Mesothelial cell of epicardium (in vitro differentiated cells): ENCODE data around the gene OGDHL. TPM values are rescaled to one million over a fixed set of nuclear protein-coding genes. Genes with fewer than 3 reads are reported as not detected.
A peak's percentile ranks its signal among the peaks of the same experiment; 100 is the strongest.

ENCODE experiments used
- DNase-seq, 2 experiments: peaks; one replicate each; pipeline ENCODE4 v3.0.0; 2021; ENCODE audit warnings: low spot score in 2 of 2; ENCODE audit not compliant: unreplicated experiment in 2 of 2
- H3K27ac Mint-ChIP-seq: 2 replicates; pipeline ENCODE4 v1.8.0; 2021; ENCODE audit warnings: mixed read lengths
- H3K27me3 Mint-ChIP-seq: 2 replicates; pipeline ENCODE4 v1.8.0; 2021; ENCODE audit warnings: low read depth, mixed read lengths
- H3K36me3 Mint-ChIP-seq: 2 replicates; pipeline ENCODE4 v1.8.0; 2021; ENCODE audit warnings: mixed read lengths
- H3K4me1 Mint-ChIP-seq: 2 replicates; pipeline ENCODE4 v1.8.0; 2021; ENCODE audit warnings: mixed read lengths
- H3K4me3 Mint-ChIP-seq: 2 replicates; pipeline ENCODE4 v1.8.0; 2021; ENCODE audit warnings: mild to moderate bottlenecking, moderate library complexity, mixed read lengths
- H3K9me3 Mint-ChIP-seq: 2 replicates; pipeline ENCODE4 v1.8.0; 2021; ENCODE audit warnings: mixed read lengths
- CTCF ChIP-seq: fragments of 200-600 bp; sonication (generic); IDR thresholded peaks from one replicate; pipeline ENCODE4 v1.5.0; 2021; ENCODE audit warnings: antibody characterized with exemption; ENCODE audit not compliant: unreplicated experiment
- total RNA-seq: library from RNA; stranded (reverse); gene quantifications from 3 replicates; pipeline ENCODE4 v1.2.1, GENCODE V29; 2021

OGDHL gene
- total RNA-seq, 1 donor from 2014 or later: 12.7 TPM

GRCh38 chr10:49761201-49761788, 828 bp downstream of the OGDHL start:
- peaks cover 1% of the 10 kb centered on the region for H3K9me3 Mint-ChIP-seq
- DNase-seq: no peak
- TF ChIP-seq CTCF: no peak
- peak overlapping the region; percentile 62 for H3K4me3 Mint-ChIP-seq
- H3K4me1 Mint-ChIP-seq: peaks cover 1% of the 10 kb centered on the region
- no peaks in the 10 kb centered on the region for H3K36me3 Mint-ChIP-seq
- no peak overlapping the region for H3K27ac Mint-ChIP-seq
- H3K27me3 Mint-ChIP-seq: peaks cover 13% of the 10 kb centered on the region

GRCh38 chr10:49760789-49761188, 1.3 kb downstream of the OGDHL start:
- peaks cover 1% of the 10 kb centered on the region for H3K4me1 Mint-ChIP-seq
- H3K27ac Mint-ChIP-seq: no peak overlapping the region
- H3K4me3 Mint-ChIP-seq: peak overlapping the region; percentile 62
- H3K36me3 Mint-ChIP-seq: no peaks in the 10 kb centered on the region
- DNase-seq: no peak
- H3K9me3 Mint-ChIP-seq: no peaks in the 10 kb centered on the region
- H3K27me3 Mint-ChIP-seq: peaks cover 12% of the 10 kb centered on the region
- no peak for TF ChIP-seq CTCF

- DNase-seq: no peak
- Mint-ChIP-seq H3K4me1 (peaks cover 1% of the 10 kb centered on the region), H3K4me3 (no peak overlapping the region), H3K9me3 (no peaks in the 10 kb centered on the region), H3K27ac (no peak overlapping the region), H3K27me3 (peaks cover 12% of the 10 kb centered on the region), H3K36me3 (no peaks in the 10 kb centered on the region)
- no peak for TF ChIP-seq CTCF
These were observed 2.2 kb downstream of the OGDHL start for GRCh38 chr10:49759787-49760551.

- H3K27ac Mint-ChIP-seq: no peak overlapping the region
- peaks cover 1% of the 10 kb centered on the region for H3K4me1 Mint-ChIP-seq
- DNase-seq: no peak
- H3K36me3 Mint-ChIP-seq: peaks cover 1% of the 10 kb centered on the region
- TF ChIP-seq CTCF: no peak
- no peak overlapping the region for H3K4me3 Mint-ChIP-seq
- peaks cover 7% of the 10 kb centered on the region for H3K27me3 Mint-ChIP-seq
- H3K9me3 Mint-ChIP-seq: no peaks in the 10 kb centered on the region
These were observed 3.7 kb downstream of the OGDHL start for GRCh38 chr10:49758249-49758930.

GRCh38 chr10:49756641-49757040, 5.5 kb downstream of the OGDHL start:
- H3K36me3 Mint-ChIP-seq: peaks cover 1% of the 10 kb centered on the region
- H3K27me3 Mint-ChIP-seq: no peaks in the 10 kb centered on the region
- no peaks in the 10 kb centered on the region for H3K9me3 Mint-ChIP-seq
- H3K4me3 Mint-ChIP-seq: no peak overlapping the region
- H3K27ac Mint-ChIP-seq: no peak overlapping the region
- no peaks in the 10 kb centered on the region for H3K4me1 Mint-ChIP-seq
- DNase-seq: no peak
- no peak for TF ChIP-seq CTCF
